K562 (cell line): Measurements from ENCODE around the gene NDFIP1. TPM values are rescaled to one million over a fixed set of nuclear protein-coding genes. Genes with fewer than 3 reads are reported as not detected.

Source experiments
- CEBPB ChIP-seq: fragments of 450-650 bp; IDR thresholded peaks from 2 replicates; pipeline ENCODE4 v1.6.1; 2016; ENCODE audit warnings: missing genetic modification characterization, missing compliant biosample characterization
- DEAF1 ChIP-seq: fragments of 450-650 bp; formaldehyde crosslinking; IDR thresholded peaks from 2 replicates; pipeline ENCODE4 v1.4.0; 2020; ENCODE audit warnings: mild to moderate bottlenecking, moderate library complexity
- MTA1 ChIP-seq: fragments of 450-650 bp; IDR thresholded peaks from 2 replicates; pipeline ENCODE4 v1.6.1; 2017; ENCODE audit warnings: borderline replicate concordance
- ZNF212 ChIP-seq: fragments of 450-650 bp; formaldehyde crosslinking; IDR thresholded peaks from 2 replicates; pipeline ENCODE4 v1.4.0; 2020; ENCODE audit warnings: mild to moderate bottlenecking
- polyA plus RNA-seq, 8 experiments: library from polyadenylated mRNA; depleted of rRNA in 4 of 8; stranded (reverse) in 5 of 8; unstranded in 3 of 8; fragments of >200 nt; fragmentation: Nextera tagmentation in 2 of 8; fragmentation: Illumina TruSeq in 1 of 8; extraction: Ambion mirVana in 2 of 8; extraction: Trizol in 1 of 8; gene quantifications; 2 replicates each; pipeline versions ENCODE4 v1.2.1 to v1.2.3, GENCODE V29; 2011 to 2014; ENCODE audit warnings: inconsistent platforms in 1 of 8, missing spikeins in 1 of 8
- total RNA-seq, 7 experiments: library from RNA; depleted of rRNA in 6 of 7; stranded (reverse); fragments of >200 nt in 6 of 7; fragmentation: Illumina TruSeq in 2 of 7; extraction: Trizol in 2 of 7; gene quantifications; 2 replicates each; pipeline versions ENCODE4 v1.2.1 to v1.2.3, GENCODE V29; 2011 to 2021; ENCODE audit warnings: low replicate concordance in 1 of 7
- TF ChIP-seq, protein P1 (sequence below), 2 experiments: fragments of 450-650 bp; formaldehyde crosslinking in 1 of 2; IDR thresholded peaks; 2 replicates each; pipeline versions ENCODE4 v1.4.0 to v1.6.1; 2014 to 2020; ENCODE audit warnings: mild to moderate bottlenecking in 2 of 2, borderline replicate concordance in 1 of 2, low read depth in 1 of 2
- TF ChIP-seq, protein P2 (sequence below), 2 experiments: IDR thresholded peaks; 2 replicates each; pipeline ENCODE4 v1.6.1; 2012; ENCODE audit warnings: improper control_type of control experiment in 2 of 2, low read depth in 2 of 2, low read length in 2 of 2, borderline replicate concordance in 1 of 2
- TF ChIP-seq, protein P3 (sequence below): sonication (generic); formaldehyde crosslinking; IDR thresholded peaks from 2 replicates; pipeline ENCODE4 v1.8.1; 2022; ENCODE audit warnings: missing genetic modification reagents

The NDFIP1 gene
- total and polyA plus RNA-seq, 9 of the 15 experiments (the other 6 are each of a cell fraction or from before 2014, with no cell fraction given) = 5.3 to 37.5 (median 31.9) TPM

DNA sequence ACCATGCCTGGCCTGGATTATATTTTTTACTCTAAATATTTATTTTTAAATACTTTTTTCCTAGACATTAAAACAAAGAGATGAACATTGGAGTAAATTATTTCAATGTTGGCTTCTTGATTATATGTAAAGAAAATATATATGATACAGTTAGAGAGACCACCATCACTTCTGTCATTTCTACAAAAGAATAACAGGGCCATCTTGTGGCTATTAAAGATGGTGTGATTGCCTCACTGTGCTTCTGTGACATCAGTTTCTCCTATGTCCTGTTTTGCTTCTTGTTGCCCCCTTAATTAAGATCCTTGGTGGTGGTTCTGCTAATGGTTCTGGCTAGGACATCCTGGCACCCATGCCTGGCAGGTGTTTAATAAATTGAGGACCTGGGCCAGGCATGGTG, 32.9 kb downstream of the NDFIP1 start (continued):
- TF ChIP-seq DEAF1 (CRISPR knock-in tag) = peak; percentile 32; the same call in 1 of the 2 replicates
- TF ChIP-seq, protein P1, sequence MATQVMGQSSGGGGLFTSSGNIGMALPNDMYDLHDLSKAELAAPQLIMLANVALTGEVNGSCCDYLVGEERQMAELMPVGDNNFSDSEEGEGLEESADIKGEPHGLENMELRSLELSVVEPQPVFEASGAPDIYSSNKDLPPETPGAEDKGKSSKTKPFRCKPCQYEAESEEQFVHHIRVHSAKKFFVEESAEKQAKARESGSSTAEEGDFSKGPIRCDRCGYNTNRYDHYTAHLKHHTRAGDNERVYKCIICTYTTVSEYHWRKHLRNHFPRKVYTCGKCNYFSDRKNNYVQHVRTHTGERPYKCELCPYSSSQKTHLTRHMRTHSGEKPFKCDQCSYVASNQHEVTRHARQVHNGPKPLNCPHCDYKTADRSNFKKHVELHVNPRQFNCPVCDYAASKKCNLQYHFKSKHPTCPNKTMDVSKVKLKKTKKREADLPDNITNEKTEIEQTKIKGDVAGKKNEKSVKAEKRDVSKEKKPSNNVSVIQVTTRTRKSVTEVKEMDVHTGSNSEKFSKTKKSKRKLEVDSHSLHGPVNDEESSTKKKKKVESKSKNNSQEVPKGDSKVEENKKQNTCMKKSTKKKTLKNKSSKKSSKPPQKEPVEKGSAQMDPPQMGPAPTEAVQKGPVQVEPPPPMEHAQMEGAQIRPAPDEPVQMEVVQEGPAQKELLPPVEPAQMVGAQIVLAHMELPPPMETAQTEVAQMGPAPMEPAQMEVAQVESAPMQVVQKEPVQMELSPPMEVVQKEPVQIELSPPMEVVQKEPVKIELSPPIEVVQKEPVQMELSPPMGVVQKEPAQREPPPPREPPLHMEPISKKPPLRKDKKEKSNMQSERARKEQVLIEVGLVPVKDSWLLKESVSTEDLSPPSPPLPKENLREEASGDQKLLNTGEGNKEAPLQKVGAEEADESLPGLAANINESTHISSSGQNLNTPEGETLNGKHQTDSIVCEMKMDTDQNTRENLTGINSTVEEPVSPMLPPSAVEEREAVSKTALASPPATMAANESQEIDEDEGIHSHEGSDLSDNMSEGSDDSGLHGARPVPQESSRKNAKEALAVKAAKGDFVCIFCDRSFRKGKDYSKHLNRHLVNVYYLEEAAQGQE (IDR thresholded peaks at IDR 0.05; ENCODE audit: borderline replicate concordance) = peak; percentile 38; the same call in 1 of the 2 replicates
- TF ChIP-seq, protein P1 (CRISPR knock-in tag; IDR thresholded peaks at IDR 0.05; ENCODE audit: low read depth) = no peak
- TF ChIP-seq, protein P2, sequence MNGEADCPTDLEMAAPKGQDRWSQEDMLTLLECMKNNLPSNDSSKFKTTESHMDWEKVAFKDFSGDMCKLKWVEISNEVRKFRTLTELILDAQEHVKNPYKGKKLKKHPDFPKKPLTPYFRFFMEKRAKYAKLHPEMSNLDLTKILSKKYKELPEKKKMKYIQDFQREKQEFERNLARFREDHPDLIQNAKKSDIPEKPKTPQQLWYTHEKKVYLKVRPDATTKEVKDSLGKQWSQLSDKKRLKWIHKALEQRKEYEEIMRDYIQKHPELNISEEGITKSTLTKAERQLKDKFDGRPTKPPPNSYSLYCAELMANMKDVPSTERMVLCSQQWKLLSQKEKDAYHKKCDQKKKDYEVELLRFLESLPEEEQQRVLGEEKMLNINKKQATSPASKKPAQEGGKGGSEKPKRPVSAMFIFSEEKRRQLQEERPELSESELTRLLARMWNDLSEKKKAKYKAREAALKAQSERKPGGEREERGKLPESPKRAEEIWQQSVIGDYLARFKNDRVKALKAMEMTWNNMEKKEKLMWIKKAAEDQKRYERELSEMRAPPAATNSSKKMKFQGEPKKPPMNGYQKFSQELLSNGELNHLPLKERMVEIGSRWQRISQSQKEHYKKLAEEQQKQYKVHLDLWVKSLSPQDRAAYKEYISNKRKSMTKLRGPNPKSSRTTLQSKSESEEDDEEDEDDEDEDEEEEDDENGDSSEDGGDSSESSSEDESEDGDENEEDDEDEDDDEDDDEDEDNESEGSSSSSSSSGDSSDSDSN (IDR thresholded peaks at IDR 0.05; ENCODE audit: borderline replicate concordance in 1 of 2, low read depth in 2 of 2, low read length in 2 of 2) = no peak
- TF ChIP-seq, protein P3, sequence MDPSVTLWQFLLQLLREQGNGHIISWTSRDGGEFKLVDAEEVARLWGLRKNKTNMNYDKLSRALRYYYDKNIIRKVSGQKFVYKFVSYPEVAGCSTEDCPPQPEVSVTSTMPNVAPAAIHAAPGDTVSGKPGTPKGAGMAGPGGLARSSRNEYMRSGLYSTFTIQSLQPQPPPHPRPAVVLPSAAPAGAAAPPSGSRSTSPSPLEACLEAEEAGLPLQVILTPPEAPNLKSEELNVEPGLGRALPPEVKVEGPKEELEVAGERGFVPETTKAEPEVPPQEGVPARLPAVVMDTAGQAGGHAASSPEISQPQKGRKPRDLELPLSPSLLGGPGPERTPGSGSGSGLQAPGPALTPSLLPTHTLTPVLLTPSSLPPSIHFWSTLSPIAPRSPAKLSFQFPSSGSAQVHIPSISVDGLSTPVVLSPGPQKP (CRISPR knock-in tag) = no peak
- peak; percentile 12; the same call in 1 of the 2 replicates for TF ChIP-seq CEBPB (tag)
- no peak for TF ChIP-seq ZNF212
- TF ChIP-seq MTA1 = no peak
